Neuron (in vitro differentiated cells): ENCODE data around the gene TTC38.
"Not testable (repeated sequence)": the region's sequence is repeated elsewhere in the genome, so short reads cannot be mapped to it uniquely, and the experiment has no call there.

Source experiments
- H2AFZ ChIP-seq: one replicate; pipeline ENCODE4 v1.6.1; 2013; ENCODE audit warnings: low read depth, mild to moderate bottlenecking, inconsistent platforms, low read length, moderate library complexity
- H3K27me3 ChIP-seq: one replicate; pipeline ENCODE4 v1.6.1; 2013; ENCODE audit warnings: low read length; ENCODE audit not compliant: insufficient read depth
- H3K36me3 ChIP-seq: one replicate; pipeline ENCODE4 v1.6.1; 2013; ENCODE audit warnings: low read length; ENCODE audit not compliant: insufficient read depth
- H3K4me1 ChIP-seq: one replicate; pipeline ENCODE4 v1.6.1; 2013; ENCODE audit warnings: low read length; ENCODE audit not compliant: insufficient read depth
- H3K4me3 ChIP-seq: 2 replicates; pipeline ENCODE4 v1.5.1; 2013; ENCODE audit warnings: mild to moderate bottlenecking, low read length, moderate library complexity
- H3K9me3 ChIP-seq: one replicate; pipeline ENCODE4 v1.6.1; 2013; ENCODE audit warnings: low read length

TTC38 gene

DNA sequence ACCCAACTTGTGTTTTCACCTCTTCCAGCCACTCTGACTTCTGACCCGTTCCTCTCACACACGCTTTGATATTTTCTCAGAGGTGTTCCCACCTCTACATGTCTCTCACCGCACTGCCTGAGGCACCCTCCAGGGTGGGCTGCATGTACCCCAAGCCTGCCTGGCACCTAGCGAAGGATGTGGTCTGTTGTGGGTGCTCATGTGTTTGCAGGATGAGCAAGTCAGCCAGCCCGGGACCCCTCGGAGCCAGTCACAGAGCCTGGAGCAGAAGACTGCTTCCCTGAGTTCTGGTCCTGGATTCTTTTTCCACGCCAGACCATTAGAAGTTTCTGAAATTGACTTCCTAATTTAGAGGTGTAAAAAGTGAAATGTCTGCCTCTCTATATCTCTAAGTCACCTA, 32.7 kb downstream of the TTC38 start:
- Histone ChIP-seq H3K36me3 (peaks cover 39% of the 10 kb centered on the region), H3K4me1 (peaks cover 18% of the 10 kb centered on the region), H2AFZ (no peak overlapping the region), H3K4me3 (no peak overlapping the region), H3K9me3 (no peaks in the 10 kb centered on the region), H3K27me3 (no peaks in the 10 kb centered on the region)

DNA sequence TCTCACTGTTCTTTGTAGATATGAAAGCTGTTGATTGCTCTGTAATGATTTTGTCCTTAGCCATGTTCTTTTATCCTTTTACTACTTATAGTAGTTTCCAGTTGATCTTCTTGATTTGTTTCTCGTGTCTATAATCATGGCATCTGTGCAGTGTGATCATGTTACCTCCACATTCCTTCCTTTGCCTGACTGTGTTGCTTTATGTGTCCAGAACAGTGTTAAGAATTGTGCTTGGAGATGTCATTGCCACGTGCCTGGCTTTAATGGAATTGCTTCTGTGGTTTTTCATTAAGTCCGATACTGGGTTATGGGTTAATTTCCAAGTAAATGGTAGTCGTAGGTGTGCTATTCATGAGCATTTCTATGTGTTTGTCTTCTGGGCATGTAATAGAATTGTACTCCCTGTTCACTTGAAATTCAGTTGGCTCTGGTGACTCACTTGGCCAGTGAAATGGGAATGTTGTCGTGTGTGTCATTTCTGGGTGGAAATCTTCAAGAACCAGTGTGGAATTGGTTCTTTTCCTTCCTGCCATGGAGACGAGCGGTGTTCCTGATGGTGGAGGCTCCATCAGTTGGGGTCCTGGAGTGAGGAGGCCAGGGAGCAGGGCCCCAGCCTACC, 35.6 kb downstream of the TTC38 start:
- H3K36me3 ChIP-seq = peaks cover 44% of the 10 kb centered on the region
- H2AFZ ChIP-seq = no peak overlapping the region
- H3K4me3 ChIP-seq = no peak overlapping the region
- no peaks in the 10 kb centered on the region for H3K27me3 ChIP-seq
- H3K4me1 ChIP-seq = no peaks in the 10 kb centered on the region
- no peaks in the 10 kb centered on the region for H3K9me3 ChIP-seq

- peaks cover 45% of the 10 kb centered on the region for H3K36me3 ChIP-seq
Measured at GRCh38 chr22:46308283-46308988, 40.6 kb downstream of the TTC38 start.

GRCh38 chr22:46309526-46310085, 41.8 kb downstream of the TTC38 start:
- Histone ChIP-seq H3K9me3 (no peaks in the 10 kb centered on the region), H3K4me1 (no peaks in the 10 kb centered on the region), H3K36me3 (peaks cover 42% of the 10 kb centered on the region), H2AFZ (no peak overlapping the region), H3K4me3 (no peak overlapping the region), H3K27me3 (no peaks in the 10 kb centered on the region)

More at GRCh38 chr22:46308283-46308988, 40.6 kb downstream of the TTC38 start:
- Histone ChIP-seq H3K27me3 (no peaks in the 10 kb centered on the region), H3K4me3 (no peak overlapping the region), H3K9me3 (no peaks in the 10 kb centered on the region), H3K4me1 (no peaks in the 10 kb centered on the region), H2AFZ (no peak overlapping the region)

GRCh38 chr22:46312056-46312455, 44.2 kb downstream of the TTC38 start:
- Histone ChIP-seq H3K36me3 (peaks cover 44% of the 10 kb centered on the region), H3K27me3 (no peaks in the 10 kb centered on the region), H3K4me3 (no peak overlapping the region), H3K4me1 (no peaks in the 10 kb centered on the region), H2AFZ (no peak overlapping the region), H3K9me3 (no peaks in the 10 kb centered on the region)

- not testable (repeated sequence) for H3K4me3 ChIP-seq, H3K9me3 ChIP-seq, H3K27me3 ChIP-seq, H3K4me1 ChIP-seq, H2AFZ ChIP-seq
- peaks cover 52% of the 10 kb centered on the region for H3K36me3 ChIP-seq
Measured at GRCh38 chr22:46312848-46313247, 45.0 kb downstream of the TTC38 start.

DNA sequence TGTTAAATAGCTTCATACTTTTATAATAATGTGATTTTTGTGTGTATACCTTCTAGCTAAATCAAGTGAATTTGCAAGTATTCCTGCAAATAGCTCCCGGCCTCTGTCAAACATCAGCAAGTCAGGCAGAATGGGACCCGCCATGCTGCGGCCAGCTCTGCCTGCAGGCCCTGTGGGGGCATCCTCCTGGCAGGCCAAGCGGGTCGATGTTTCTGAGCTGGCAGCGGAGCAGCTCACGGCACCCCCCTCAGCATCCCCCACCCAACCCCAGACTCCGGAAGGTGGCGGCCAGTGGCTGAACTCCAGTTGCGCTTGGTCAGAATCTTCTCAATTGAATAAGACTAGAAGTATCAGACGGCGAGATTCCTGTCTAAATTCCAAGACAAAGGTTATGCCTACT, 48.2 kb downstream of the TTC38 start:
- peaks cover 47% of the 10 kb centered on the region for H3K36me3 ChIP-seq
- H3K4me1 ChIP-seq = no peaks in the 10 kb centered on the region
- H3K4me3 ChIP-seq = no peak overlapping the region
- H2AFZ ChIP-seq = no peak overlapping the region
- H3K27me3 ChIP-seq = no peaks in the 10 kb centered on the region
- no peaks in the 10 kb centered on the region for H3K9me3 ChIP-seq

DNA sequence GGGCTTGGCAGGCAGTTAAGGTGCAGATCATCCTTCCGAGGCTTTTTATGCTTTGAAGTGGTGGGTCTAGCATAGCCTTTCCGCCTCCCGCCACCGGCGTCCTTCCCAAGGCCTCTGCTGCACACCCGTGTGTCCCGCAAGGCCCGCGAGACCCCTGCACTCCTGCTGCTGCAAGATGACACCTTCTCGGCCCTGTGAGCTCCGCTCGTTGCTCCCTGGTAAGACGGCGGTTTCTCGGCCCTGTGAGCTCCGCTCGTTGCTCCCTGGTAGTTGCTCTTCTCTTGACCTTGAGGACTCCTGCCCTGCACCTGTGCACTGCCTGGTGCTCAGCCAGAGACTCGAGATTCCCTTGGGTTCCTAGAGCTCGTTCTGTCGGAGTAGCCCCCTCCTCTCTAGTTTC, 49.8 kb downstream of the TTC38 start:
- no peak overlapping the region for H3K4me3 ChIP-seq
- peaks cover 47% of the 10 kb centered on the region for H3K36me3 ChIP-seq
- no peaks in the 10 kb centered on the region for H3K27me3 ChIP-seq
- no peaks in the 10 kb centered on the region for H3K9me3 ChIP-seq
- H2AFZ ChIP-seq = no peak overlapping the region
- no peaks in the 10 kb centered on the region for H3K4me1 ChIP-seq

DNA sequence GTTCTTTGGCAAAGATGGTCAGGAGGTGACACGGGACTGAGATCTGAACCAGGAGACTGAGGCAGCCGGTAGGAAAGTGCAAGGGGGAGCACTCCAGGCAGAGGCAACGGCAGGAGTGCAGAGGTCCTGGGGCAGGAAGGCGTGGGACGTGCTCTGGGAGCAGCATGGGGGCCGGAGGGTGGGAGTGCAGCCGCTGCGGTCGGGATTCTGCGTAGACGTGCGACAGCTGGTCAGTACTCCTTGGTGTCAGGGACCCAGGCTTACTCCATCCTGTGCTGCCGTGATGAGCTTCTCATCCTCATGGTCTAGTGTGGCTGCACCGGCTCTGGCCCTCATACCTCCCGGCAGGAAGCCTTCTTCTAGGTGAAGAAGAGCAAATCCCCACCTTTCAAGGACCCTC, 50.8 kb downstream of the TTC38 start:
- Histone ChIP-seq H3K4me1 (no peaks in the 10 kb centered on the region), H3K27me3 (no peaks in the 10 kb centered on the region), H2AFZ (no peak overlapping the region), H3K9me3 (no peaks in the 10 kb centered on the region), H3K4me3 (no peak overlapping the region), H3K36me3 (peaks cover 56% of the 10 kb centered on the region)

DNA sequence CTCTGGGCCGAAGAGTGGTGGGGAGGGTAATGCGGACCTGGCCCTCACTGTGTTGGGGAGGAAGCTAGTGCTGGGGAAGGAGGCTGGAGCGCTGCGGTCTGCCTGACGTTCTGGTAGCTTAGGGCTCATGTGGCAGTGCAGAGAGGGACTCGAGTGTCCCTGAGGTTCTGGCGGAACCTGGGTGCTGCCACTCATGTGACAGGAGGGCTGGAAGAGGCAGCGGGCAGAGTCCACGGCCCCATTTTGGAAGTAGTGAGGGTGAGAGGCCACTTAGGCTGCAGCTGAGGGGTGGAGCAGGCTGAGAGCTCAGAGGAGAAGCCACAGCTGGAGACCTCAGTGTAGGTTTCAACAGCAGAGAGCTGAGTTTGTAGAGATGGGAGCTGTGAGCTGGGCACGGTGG, 51.5 kb downstream of the TTC38 start:
- Histone ChIP-seq H3K4me3 (no peak overlapping the region), H3K27me3 (no peaks in the 10 kb centered on the region), H3K36me3 (peaks cover 51% of the 10 kb centered on the region), H3K4me1 (no peaks in the 10 kb centered on the region), H3K9me3 (no peaks in the 10 kb centered on the region), H2AFZ (no peak overlapping the region)

- Histone ChIP-seq H3K36me3 (peaks cover 55% of the 10 kb centered on the region), H3K9me3 (no peaks in the 10 kb centered on the region), H3K4me1 (no peaks in the 10 kb centered on the region), H2AFZ (no peak overlapping the region), H3K4me3 (no peak overlapping the region), H3K27me3 (no peaks in the 10 kb centered on the region)
Measured at GRCh38 chr22:46320166-46320710, 52.4 kb downstream of the TTC38 start.

- no peaks in the 10 kb centered on the region for H3K9me3 ChIP-seq
- H3K36me3 ChIP-seq = peaks cover 59% of the 10 kb centered on the region
- H2AFZ ChIP-seq = no peak overlapping the region
- no peak overlapping the region for H3K4me3 ChIP-seq
- no peaks in the 10 kb centered on the region for H3K4me1 ChIP-seq
- H3K27me3 ChIP-seq = no peaks in the 10 kb centered on the region
Measured at GRCh38 chr22:46320716-46321386, 53.0 kb downstream of the TTC38 start.

GRCh38 chr22:46322711-46323110, 54.9 kb downstream of the TTC38 start:
- Histone ChIP-seq H3K4me3 (no peak overlapping the region), H3K36me3 (peaks cover 61% of the 10 kb centered on the region), H2AFZ (no peak overlapping the region), H3K9me3 (no peaks in the 10 kb centered on the region), H3K4me1 (no peaks in the 10 kb centered on the region), H3K27me3 (no peaks in the 10 kb centered on the region)
